SK-N-SH treated with all-trans-retinoic acid at 6 μM for 48 hours (cell line): ENCODE results near the gene EVC.

Experiments
- BACH2 ChIP-seq: fragments of 250-450 bp; sonication (Bioruptor Pico); IDR thresholded peaks from 2 replicates; pipeline ENCODE4 v1.9.0; 2021; ENCODE audit warnings: mild to moderate bottlenecking, borderline replicate concordance
- OSR1 ChIP-seq: fragments of 250-450 bp; sonication (Bioruptor Pico); IDR thresholded peaks from 2 replicates; pipeline ENCODE4 v1.8.0; 2022; ENCODE audit warnings: moderate library complexity, mild to moderate bottlenecking, inconsistent platforms
- RARB ChIP-seq: fragments of 250-450 bp; sonication (Bioruptor Pico); IDR thresholded peaks from 2 replicates; pipeline ENCODE4 v1.8.0; 2021; ENCODE audit warnings: mild to moderate bottlenecking, moderate library complexity
- TOX ChIP-seq: fragments of 250-450 bp; sonication (Bioruptor Pico); IDR thresholded peaks from 2 replicates; pipeline ENCODE4 v1.8.0; 2021; ENCODE audit warnings: mild to moderate bottlenecking, moderate library complexity, borderline replicate concordance
- ZNF565 ChIP-seq: fragments of 450-650 bp; formaldehyde crosslinking; conservative IDR thresholded peaks from 2 replicates; pipeline ENCODE4 v1.5.0; 2020; ENCODE audit warnings: low read depth, mild to moderate bottlenecking, moderate library complexity

GRCh38 chr4:5770051-5770450 is 59.0 kb downstream of the EVC start:
- TF ChIP-seq TOX (CRISPR knock-in tag) (no peak), ZNF565 (CRISPR knock-in tag) (no peak), OSR1 (CRISPR knock-in tag) (no peak), BACH2 (CRISPR knock-in tag) (no peak), RARB (CRISPR knock-in tag) (no peak)
